ENCODE data around the gene ENO1. TPM values are rescaled to one million over a fixed set of nuclear protein-coding genes. Genes with fewer than 3 reads are reported as not detected.

Gene ENO1
- total and polyA plus RNA-seq, 9 of the 15 experiments (the other 6 are each of a cell fraction or from before 2014, with no cell fraction given) = 2,249 to 7,472 (median 2,868) TPM

GRCh38 chr1:8822373-8823294, 55.9 kb downstream of the ENO1 start (continued):
- TF ChIP-seq POLR2G (IDR thresholded peaks at IDR 0.05; ENCODE audit: low read depth, low read length) (no peak), GABPA (tag; conservative IDR thresholded peaks at IDR 0.05; ENCODE audit: low read depth) (peak; percentile 67), MEIS2 (IDR thresholded peaks at IDR 0.05; ENCODE audit: partially characterized antibody) (peak; percentile 28), ZNF589 (CRISPR knock-in tag; IDR thresholded peaks at IDR 0.05; ENCODE audit: low read depth) (peak; percentile 93), PRMT5 (CRISPR knock-in tag; IDR thresholded peaks at IDR 0.05) (no peak), RBM22 (IDR thresholded peaks at IDR 0.05; ENCODE audit: low read depth, low read length, poor library complexity, severe bottlenecking) (no peak), MNT (conservative IDR thresholded peaks at IDR 0.05) (0 out of 4 replicates have a peak, but pooled peaks of 1 of the 2 experiments have one; percentile 22), ZNF274 (IDR thresholded peaks at IDR 0.05; ENCODE audit: borderline replicate concordance, low read depth, low read length) (no peak), MYNN (IDR thresholded peaks at IDR 0.05) (peak; percentile 75; the same call in 1 of the 2 replicates), MYNN (CRISPR knock-in tag; IDR thresholded peaks at IDR 0.05) (no peak), SAP30 (IDR thresholded peaks at IDR 0.05; ENCODE audit: borderline replicate concordance, insufficient read depth, low read depth, low read length, poor library complexity, severe bottlenecking) (no peak), SPI1 (IDR thresholded peaks at IDR 0.05; ENCODE audit: borderline replicate concordance, low read depth, low read length) (peak; percentile 83), CEBPB (tag; IDR thresholded peaks at IDR 0.05) (peak; percentile 72), BACH1 (tag; IDR thresholded peaks at IDR 0.05) (peak; percentile 13; the same call in 1 of the 2 replicates), ZNF584 (CRISPR knock-in tag; IDR thresholded peaks at IDR 0.05; ENCODE audit: low read depth) (peak; percentile 70; the same call in 1 of the 2 replicates), ELF1 (tag; IDR thresholded peaks at IDR 0.05) (peak; percentile 64), NCOA1 (IDR thresholded peaks at IDR 0.05; ENCODE audit: low read depth) (no peak), ELF4 (CRISPR knock-in tag; IDR thresholded peaks at IDR 0.05) (no peak), SMAD4 (CRISPR knock-in tag; conservative IDR thresholded peaks at IDR 0.05) (peak; percentile 59; the same call in 1 of the 2 replicates), JUND (IDR thresholded peaks at IDR 0.05; ENCODE audit: borderline replicate concordance, low read depth, low read length) (0 out of 2 replicates have a peak, but pooled peaks have one; percentile 8), JUND (tag; IDR thresholded peaks at IDR 0.05; ENCODE audit: borderline replicate concordance, low read depth, low read length) (no peak; the same call in 2 of the 3 replicates), FOXA3 (CRISPR knock-in tag; conservative IDR thresholded peaks at IDR 0.05 in 1 of 2, IDR thresholded peaks at IDR 0.05 in 1 of 2) (0 out of 4 replicates have a peak, but pooled peaks of 1 of the 2 experiments have one; percentile 6), NUFIP1 (IDR thresholded peaks at IDR 0.05; ENCODE audit: partially characterized antibody) (no peak), CHCHD3 (CRISPR knock-in tag; IDR thresholded peaks at IDR 0.05) (no peak), KDM1A (IDR thresholded peaks at IDR 0.05) (peak; percentile 80 to 82; a peak in 3 of 4 replicates), PYGO2 (tag; IDR thresholded peaks at IDR 0.05) (no peak)
